H1 (cell line): Measurements from ENCODE around the gene C2CD3. TPM values are rescaled to one million over a fixed set of nuclear protein-coding genes. Genes with fewer than 3 reads are reported as not detected.

Experiments used
- CTCF ChIA-PET: fragments of 300-600 bp; sonication (Branson Sonifier 250); formaldehyde crosslinking; loops from one replicate; lab custom pipeline; 2021; ENCODE audit not compliant: partially characterized antibody; lab: Charles Lee
- POLR2A ChIA-PET: fragments of 300-600 bp; sonication (Branson Sonifier 250); formaldehyde crosslinking; loops from one replicate; lab custom pipeline; 2021; ENCODE audit warnings: inconsistent platforms; ENCODE audit not compliant: partially characterized antibody; lab: Charles Lee
- DNase-seq, 2 experiments: peaks; one replicate each; pipeline versions ENCODE4 v3.0.0 to v3.0.0-alpha.2; 2010 to 2022; ENCODE audit warnings: low spot score in 2 of 2, low read depth in 1 of 2, mixed read lengths in 1 of 2
- FAIRE-seq: peaks from 2 replicates; lab custom pipeline; 2011; peaks lifted over from hg19 to GRCh38; lab: Jason Lieb, UNC
- H2AFZ ChIP-seq: 2 replicates; pipeline ENCODE4 v1.8.1; 2012; ENCODE audit warnings: low read length, inconsistent platforms
- H2AK5ac ChIP-seq: 2 replicates; pipeline ENCODE4 v1.6.1; 2013; ENCODE audit warnings: low read depth, low read length
- H2BK120ac ChIP-seq: replicated peaks from 2 replicates; pipeline ENCODE3; 2013; ENCODE audit warnings: low read depth, low read length, inconsistent platforms
- H2BK12ac ChIP-seq: 2 replicates; pipeline ENCODE4 v1.6.1; 2013; ENCODE audit warnings: low read depth, low read length
- H2BK15ac ChIP-seq: 2 replicates; pipeline ENCODE4 v1.6.1; 2013; ENCODE audit warnings: low read length
- H2BK20ac ChIP-seq: 2 replicates; pipeline ENCODE4 v1.6.1; 2013; ENCODE audit warnings: low read length
- H2BK5ac ChIP-seq: 2 replicates; pipeline ENCODE4 v1.6.1; 2013; ENCODE audit warnings: low read depth, low read length
- H3K14ac ChIP-seq: 2 replicates; pipeline ENCODE4 v1.6.1; 2013; ENCODE audit warnings: inconsistent platforms; ENCODE audit not compliant: insufficient read length
- H3K18ac ChIP-seq: 2 replicates; pipeline ENCODE4 v1.6.1; 2013; ENCODE audit warnings: low read length; ENCODE audit errors: extremely low read depth
- H3K23ac ChIP-seq: 2 replicates; pipeline ENCODE4 v1.6.1; 2013; ENCODE audit warnings: inconsistent platforms; ENCODE audit not compliant: insufficient read length
- H3K23me2 ChIP-seq: 2 replicates; pipeline ENCODE4 v1.6.1; 2013; ENCODE audit warnings: low read depth, low read length
- H3K27ac ChIP-seq: 2 replicates; pipeline ENCODE4 v1.6.1; 2011; ENCODE audit warnings: low read depth, low read length, inconsistent platforms
- H3K27me3 ChIP-seq, 4 experiments: replicated peaks in 1 of 4; 1 replicate in 1 of 4; 2 replicates in 3 of 4; pipeline versions ENCODE4 v1.6.1 to v1.8.1; 2011 to 2013; ENCODE audit warnings: low read length in 3 of 4, mild to moderate bottlenecking in 3 of 4, inconsistent platforms in 2 of 4, mixed read lengths in 2 of 4, moderate library complexity in 1 of 4; ENCODE audit not compliant: control insufficient read depth in 3 of 4, insufficient read depth in 3 of 4; ENCODE audit errors: extremely low read depth in 1 of 4
- H3K36me3 ChIP-seq, 4 experiments: 2 replicates each; pipeline versions ENCODE4 v1.6.1 to v1.8.1; 2011 to 2013; ENCODE audit warnings: mild to moderate bottlenecking in 4 of 4, low read length in 3 of 4, moderate library complexity in 2 of 4, control low read depth in 1 of 4, inconsistent platforms in 1 of 4; ENCODE audit not compliant: insufficient read depth in 4 of 4, control insufficient read depth in 2 of 4
- H3K4ac ChIP-seq: replicated peaks from 2 replicates; pipeline ENCODE3; 2013; ENCODE audit warnings: low read length, low read depth, mixed read lengths, inconsistent platforms; ENCODE audit not compliant: insufficient read length
- H3K4me1 ChIP-seq, 4 experiments: replicated peaks in 1 of 4; 1 replicate in 1 of 4; 2 replicates in 3 of 4; pipeline versions ENCODE4 v1.6.1 to v1.8.1; 2011 to 2013; ENCODE audit warnings: low read length in 3 of 4, inconsistent platforms in 2 of 4, mixed read lengths in 1 of 4; ENCODE audit not compliant: insufficient read depth in 4 of 4, control insufficient read depth in 3 of 4
- H3K4me2 ChIP-seq, 2 experiments: 2 replicates each; pipeline versions ENCODE4 v1.6.1 to v1.8.1; 2011 to 2013; ENCODE audit warnings: low read depth in 2 of 2, low read length in 2 of 2, control low read depth in 1 of 2, inconsistent platforms in 1 of 2, mild to moderate bottlenecking in 1 of 2; ENCODE audit not compliant: insufficient read depth in 1 of 2
- H3K4me3 ChIP-seq, 4 experiments: fragments of 200-600, 300-600 bp in 1 of 4; sonication (generic), shearing (Covaris generic), sonication (Bioruptor Twin) in 1 of 4; 2 replicates each; pipeline versions ENCODE4 v1.5.1 to v1.8.1; 2011 to 2016; ENCODE audit warnings: low read length in 4 of 4, low read depth in 3 of 4, control low read depth in 2 of 4, inconsistent platforms in 2 of 4, mild to moderate bottlenecking in 2 of 4, mixed read lengths in 1 of 4, moderate library complexity in 1 of 4; ENCODE audit not compliant: insufficient read depth in 2 of 4; ENCODE audit errors: extremely low read depth in 1 of 4
- H3K56ac ChIP-seq: replicated peaks from 2 replicates; pipeline ENCODE3; 2013; ENCODE audit warnings: low read depth, mild to moderate bottlenecking, mixed read lengths, low read length, inconsistent platforms; ENCODE audit not compliant: insufficient read length
- H3K79me1 ChIP-seq: 2 replicates; pipeline ENCODE4 v1.6.1; 2013; ENCODE audit warnings: low read depth, low read length, control low read depth
- H3K79me2 ChIP-seq, 2 experiments: 2 replicates each; pipeline versions ENCODE4 v1.6.1 to v1.8.1; 2012 to 2013; ENCODE audit warnings: low read length in 2 of 2, mild to moderate bottlenecking in 2 of 2, inconsistent platforms in 1 of 2; ENCODE audit not compliant: insufficient read depth in 2 of 2, control insufficient read depth in 1 of 2
- H3K9ac ChIP-seq, 4 experiments: replicated peaks in 1 of 4; 1 replicate in 1 of 4; 2 replicates in 3 of 4; pipeline versions ENCODE4 v1.6.1 to v1.8.1; 2011 to 2013; ENCODE audit warnings: low read depth in 3 of 4, low read length in 3 of 4, control low read depth in 2 of 4, mild to moderate bottlenecking in 2 of 4, moderate library complexity in 2 of 4, inconsistent platforms in 1 of 4; ENCODE audit errors: extremely low read depth in 1 of 4
- H3K9me3 ChIP-seq, 2 experiments: 2 replicates each; pipeline versions ENCODE4 v1.6.1 to v1.8.1; 2012 to 2013; ENCODE audit warnings: mild to moderate bottlenecking in 2 of 2, moderate library complexity in 2 of 2, control low read depth in 1 of 2, inconsistent platforms in 1 of 2, low read depth in 1 of 2, low read length in 1 of 2, mixed read lengths in 1 of 2; ENCODE audit not compliant: insufficient read depth in 2 of 2
- H4K20me1 ChIP-seq, 2 experiments: replicated peaks in 1 of 2; 2 replicates each; pipeline versions ENCODE3 to v1.8.1; 2011 to 2013; ENCODE audit warnings: inconsistent platforms in 2 of 2, low read length in 2 of 2, mild to moderate bottlenecking in 1 of 2; ENCODE audit not compliant: insufficient read depth in 2 of 2, control insufficient read depth in 1 of 2
- H4K5ac ChIP-seq: 2 replicates; pipeline ENCODE4 v1.6.1; 2013; ENCODE audit warnings: low read length, low read depth, mixed read lengths, inconsistent platforms; ENCODE audit not compliant: insufficient read length
- H4K8ac ChIP-seq: 2 replicates; pipeline ENCODE4 v1.8.0; 2013; ENCODE audit warnings: mild to moderate bottlenecking, moderate library complexity, low read length, inconsistent platforms; ENCODE audit not compliant: insufficient read depth; ENCODE audit errors: extremely low read depth
- H4K91ac ChIP-seq: replicated peaks from 2 replicates; pipeline ENCODE3; 2013; ENCODE audit warnings: low read length, mixed read lengths, inconsistent platforms; ENCODE audit not compliant: insufficient read length
- ASH2L ChIP-seq: fragments of 200-600, 300-600 bp; sonication (generic); IDR thresholded peaks from one replicate; pipeline ENCODE4 v1.7.1; 2017; ENCODE audit warnings: low read length
- HDAC2 ChIP-seq, 2 experiments: fragments of 300-600 bp in 1 of 2; sonication (generic) in 1 of 2; IDR thresholded peaks; 2 replicates each; pipeline ENCODE4 v1.6.1; 2011 to 2012; ENCODE audit warnings: low read depth in 2 of 2, low read length in 2 of 2, mild to moderate bottlenecking in 2 of 2, moderate library complexity in 2 of 2, borderline replicate concordance in 1 of 2, inconsistent platforms in 1 of 2
- HDAC6 ChIP-seq: IDR thresholded peaks from one replicate; pipeline ENCODE4 v1.7.1; 2012; ENCODE audit warnings: low read depth, mild to moderate bottlenecking, inconsistent platforms, low read length, moderate library complexity
- NANOG ChIP-seq: IDR thresholded peaks from 2 replicates; pipeline ENCODE4 v1.6.1; 2011; ENCODE audit warnings: low read length, low read depth, mild to moderate bottlenecking, inconsistent platforms; ENCODE audit not compliant: insufficient read depth, poor library complexity, severe bottlenecking
- NRF1 ChIP-seq: IDR thresholded peaks from 2 replicates; pipeline ENCODE4 v1.6.1; 2011; ENCODE audit warnings: mild to moderate bottlenecking, low read depth, low read length, improper control_type of control experiment
- PHF8 ChIP-seq: fragments of 200-600 bp; sonication (generic); conservative IDR thresholded peaks from 2 replicates; pipeline ENCODE4 v1.7.1; 2012; ENCODE audit warnings: low read depth, mild to moderate bottlenecking, inconsistent platforms, low read length, moderate library complexity
- SRF ChIP-seq: IDR thresholded peaks from 2 replicates; pipeline ENCODE4 v1.6.1; 2011; ENCODE audit warnings: mild to moderate bottlenecking, low read depth, low read length, moderate library complexity
- TAF1 ChIP-seq: IDR thresholded peaks from 2 replicates; pipeline ENCODE4 v1.6.1; 2011; ENCODE audit warnings: mild to moderate bottlenecking, low read depth, low read length
- WGBS, 2 experiments: shearing (Covaris generic) in 1 of 2; methylation state at CpG; one replicate each; pipeline versions ENCODE4 v1.1.6 to v1.1.7; 2013 to 2015; ENCODE audit warnings: low lambda C conversion rate in 2 of 2, mixed read lengths in 2 of 2, inconsistent platforms in 1 of 2, low coverage in 1 of 2, missing lambda C conversion rate in 1 of 2; ENCODE audit not compliant: insufficient replicate concordance in 2 of 2, insufficient coverage in 1 of 2, insufficient read length in 1 of 2; ENCODE audit errors: extremely low coverage in 1 of 2, missing lambda C conversion rate in 1 of 2; 5-methylcytosine and 5-hydroxymethylcytosine counted together
- polyA plus RNA-seq, 7 experiments: library from polyadenylated mRNA; depleted of rRNA in 3 of 7; stranded (reverse) in 5 of 7; unstranded in 2 of 7; fragments of >200 nt in 5 of 7; fragments of 200-250 nt in 2 of 7; gene quantifications; 1 replicate in 5 of 7; 2 replicates in 1 of 7; 4 replicates in 1 of 7; pipeline versions ENCODE4 v1.2.1 to v1.2.3, GENCODE V29; 2011 to 2013; ENCODE audit warnings: missing spikeins in 2 of 7, mixed read lengths in 2 of 7
- total RNA-seq: library from RNA; stranded (reverse); fragmentation: NEBNext Ultra II Directional; extraction: Animal tissue kit (Norgen Biotek cat#: 25700); gene quantifications from 2 replicates; pipeline ENCODE4 v1.2.1, GENCODE V29; 2021

C2CD3 gene
- total and polyA plus RNA-seq, 2 of the 8 experiments (the other 6 are each of a cell fraction or from before 2014, with no cell fraction given) = 11.0 to 29.1 TPM

DNA sequence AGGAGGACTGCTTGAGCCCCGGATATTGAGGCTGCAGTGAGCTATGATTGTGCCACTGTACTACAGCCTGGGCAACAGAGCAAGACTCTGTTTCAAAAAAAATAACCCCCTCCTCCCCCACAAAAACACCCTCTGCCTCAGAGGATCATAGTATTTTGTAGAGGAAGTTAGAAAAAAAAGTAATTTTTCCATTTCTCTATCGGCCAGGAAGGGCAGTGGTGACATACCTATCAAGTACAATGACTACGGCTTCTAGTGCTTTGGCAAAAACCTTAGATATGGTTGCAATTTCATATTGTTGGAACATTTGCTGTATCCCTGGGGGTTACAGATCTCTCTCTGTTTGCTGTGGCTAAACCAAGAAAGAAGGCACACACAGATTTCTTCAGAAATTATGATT lies 28.9 kb downstream of the C2CD3 start:
- Histone ChIP-seq H3K4me2 (no peak overlapping the region), H3K4ac (no peak overlapping the region), H4K20me1 (no peaks in the 10 kb centered on the region), H3K9ac (no peak overlapping the region), H3K36me3 (peaks cover 0 to 16% (median under 1%) of the 10 kb centered on the region in 4 experiments; a peak in 4 of 8 replicates), H3K4me1 (peaks cover 0 to 14% (median 7%) of the 10 kb centered on the region in 4 experiments; a peak in 5 of 7 replicates), H2BK12ac (peak overlapping the region; percentile 41; the same call in 1 of the 2 replicates), H3K4me3 (no peak overlapping the region), H4K5ac (no peak overlapping the region), H3K79me1 (no peaks in the 10 kb centered on the region; the same call in 1 of the 2 replicates), H2BK120ac (no peak overlapping the region), H3K27me3 (no peaks in the 10 kb centered on the region), H2AK5ac (peak overlapping the region; percentile 26; the same call in 1 of the 2 replicates), H3K14ac (no peak overlapping the region), H3K56ac (no peak overlapping the region), H3K79me2 (no peaks in the 10 kb centered on the region), H3K9me3 (no peaks in the 10 kb centered on the region), H3K18ac (no peak overlapping the region), H2BK20ac (no peak overlapping the region), H2BK15ac (no peak overlapping the region), H4K91ac (no peak overlapping the region), H3K23me2 (no peaks in the 10 kb centered on the region), H4K8ac (no peak overlapping the region), H3K23ac (no peak overlapping the region), H2BK5ac (peak overlapping the region; percentile 2; the same call in 1 of the 2 replicates), H3K27ac (0 out of 2 replicates have a peak overlapping the region, but pooled peaks have one; percentile 18), H2AFZ (no peak overlapping the region)
- TF ChIP-seq PHF8 (no peak), ASH2L (no peak), TAF1 (no peak), HDAC6 (no peak), HDAC2 (IDR thresholded peaks at IDR 0.05; ENCODE audit: borderline replicate concordance in 1 of 2, low read depth in 2 of 2, low read length in 2 of 2) (no peak), NRF1 (no peak), SRF (no peak), NANOG (no peak)
- CTCF ChIA-PET = interaction anchor here (0.6 kb wide), 1 partner anchor 176 kb away, joined by 3 read pairs; no protein-coding TSS in a partner anchor
- DNase-seq = no peak
- POLR2A ChIA-PET = interaction anchor here (0.5 kb wide), 1 partner anchor 12 kb away, joined by 3 read pairs; no protein-coding TSS in a partner anchor
- 90% methylated on average over 3 of the region's 3 CpGs; no CpG with 5 or more reads in 1 of the 2 experiments for WGBS, 2 experiments
- FAIRE-seq = no peak
